Hematopoietic multipotent progenitor cell (in vitro differentiated cells): ENCODE results near the gene PNPLA4. TPM values are rescaled to one million over a fixed set of nuclear protein-coding genes. Genes with fewer than 3 reads are reported as not detected.
A peak's percentile ranks its signal among the peaks of the same experiment; 100 is the strongest.

Experiments used
- DNase-seq, 3 donors: peaks; one replicate each; pipeline ENCODE4 v3.0.0-alpha.2; 2011 to 2015; ENCODE audit warnings: low read depth in 2 of 3, low spot score in 2 of 3
- total RNA-seq: library from RNA; depleted of rRNA; stranded (reverse); fragments of >200 nt; gene quantifications from one replicate; pipeline ENCODE4 v1.2.3, GENCODE V29; 2012

PNPLA4 gene
- 4.3 TPM for total RNA-seq

DNA sequence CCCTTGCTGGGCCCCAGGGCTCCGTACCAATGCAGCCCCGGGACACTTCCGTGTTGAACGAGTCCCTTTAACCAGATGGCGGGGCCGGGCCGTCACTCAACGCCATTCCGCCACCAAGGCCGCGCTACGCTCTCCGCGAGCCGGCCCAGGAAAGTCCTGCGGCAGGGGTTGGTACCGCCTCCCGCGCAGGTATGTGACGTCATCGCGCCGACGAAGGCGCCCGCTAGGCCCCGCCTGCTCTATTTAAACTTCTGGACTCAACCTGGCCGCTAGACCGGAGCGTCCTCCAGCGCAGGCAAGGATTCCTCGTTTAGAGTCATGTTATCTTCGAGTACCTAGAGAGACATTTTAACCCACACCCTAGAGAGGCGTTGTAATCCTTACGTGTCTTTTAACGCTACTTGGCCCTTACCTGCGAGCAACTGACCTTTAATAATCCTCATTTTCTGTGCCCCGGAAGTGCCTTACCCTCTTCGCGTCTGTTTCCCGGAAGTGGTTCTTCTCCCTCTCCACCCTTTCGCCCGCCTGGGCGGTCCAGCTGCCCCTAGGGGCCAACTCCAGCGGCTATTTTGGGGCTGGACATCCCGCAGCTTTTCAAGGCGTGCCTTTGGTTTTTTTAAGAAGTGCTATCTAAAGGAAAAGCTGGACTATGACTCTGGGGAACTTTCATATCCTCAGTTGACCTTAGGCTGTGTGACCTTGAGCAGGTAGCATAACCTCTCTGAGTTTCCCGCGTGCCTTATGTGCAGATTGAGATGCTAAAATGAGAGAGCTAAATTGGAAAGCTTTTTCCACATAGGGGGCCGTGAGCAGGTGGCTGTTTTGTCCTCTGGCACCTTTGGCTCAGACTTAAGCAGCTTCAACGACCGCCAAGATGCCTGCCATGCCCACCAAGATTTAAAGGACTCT is at the start of gene PNPLA4:
PNPLA4 (minus strand) TSS at position 155 of the 909 bp plus-strand sequence. CDS start 1,294 bp downstream, outside the sequence.
- peak; percentile 77 to 89 (median 82) for DNase-seq

DNA sequence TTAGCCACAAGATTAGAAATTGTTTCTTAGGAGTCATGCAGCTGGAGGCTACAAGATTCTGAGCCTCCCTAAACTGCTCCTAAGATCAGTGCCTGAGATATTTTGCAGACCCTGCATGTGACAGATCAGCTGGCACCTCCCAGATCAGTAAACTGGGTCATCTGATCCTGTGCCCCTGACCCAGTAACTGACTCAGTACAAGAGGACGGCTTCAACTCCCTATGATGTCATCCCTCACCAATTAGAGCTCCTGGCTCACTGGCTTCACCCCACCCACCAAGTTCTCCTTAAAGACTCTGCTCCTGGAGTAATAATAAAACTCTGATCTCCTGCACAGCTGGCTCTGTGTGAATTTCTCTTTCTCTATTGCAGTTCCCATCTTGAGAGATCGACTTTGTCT is 45.4 kb upstream of the PNPLA4 start:
- DNase-seq = no peak

- no peak for DNase-seq
Observed at GRCh38 chrX:7970428-7970827, 43.2 kb upstream of the PNPLA4 start.

- DNase-seq = no peak
Observed at GRCh38 chrX:7965436-7965835, 38.2 kb upstream of the PNPLA4 start.

- no peak for DNase-seq
Observed at GRCh38 chrX:7960246-7960645, 33.0 kb upstream of the PNPLA4 start.

- no peak for DNase-seq
Observed at GRCh38 chrX:7953446-7953845, 26.2 kb upstream of the PNPLA4 start.

- peak in 1 of 3 donors; percentile 1 for DNase-seq
Observed at GRCh38 chrX:7950865-7951264, 23.7 kb upstream of the PNPLA4 start.

DNA sequence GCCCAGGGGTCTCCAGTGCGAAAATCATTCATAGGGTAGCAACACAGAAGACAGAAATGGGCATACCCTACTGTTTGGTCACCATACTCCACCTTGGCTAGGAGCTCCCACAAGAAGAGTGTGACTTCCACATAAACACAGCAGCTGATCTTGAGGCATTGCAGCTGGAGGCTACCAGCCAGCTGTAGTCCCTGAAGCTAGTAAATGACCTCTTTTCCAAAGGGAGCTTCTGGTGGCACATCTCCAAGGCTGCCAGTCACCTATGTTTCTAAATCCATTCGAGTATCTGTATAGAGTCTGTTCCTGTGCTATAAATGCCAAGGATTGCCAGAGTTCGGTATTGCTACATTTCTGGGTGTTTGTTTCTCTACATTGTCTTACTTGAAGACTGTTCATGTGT is 21.3 kb upstream of the PNPLA4 start:
- no peak for DNase-seq

DNA sequence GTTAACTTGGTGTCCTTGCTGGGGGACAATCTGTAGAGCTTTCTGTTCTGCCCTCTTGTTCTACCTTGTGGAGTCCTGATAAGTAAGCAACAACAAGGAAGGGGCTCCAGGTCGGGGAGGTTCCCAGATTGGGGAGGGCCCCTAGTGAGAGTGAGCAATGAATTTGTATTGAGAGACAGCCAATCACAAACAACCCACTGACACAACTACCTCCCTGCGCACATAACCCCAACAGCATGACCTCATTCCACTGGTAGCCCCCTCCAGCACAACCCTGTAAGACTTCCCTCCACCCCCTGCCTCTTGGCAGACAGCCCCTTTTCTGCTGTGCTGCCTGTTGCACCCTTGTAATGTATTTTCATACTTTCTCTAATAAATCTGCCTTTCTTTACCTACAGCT is 19.7 kb upstream of the PNPLA4 start:
- no peak for DNase-seq

DNA sequence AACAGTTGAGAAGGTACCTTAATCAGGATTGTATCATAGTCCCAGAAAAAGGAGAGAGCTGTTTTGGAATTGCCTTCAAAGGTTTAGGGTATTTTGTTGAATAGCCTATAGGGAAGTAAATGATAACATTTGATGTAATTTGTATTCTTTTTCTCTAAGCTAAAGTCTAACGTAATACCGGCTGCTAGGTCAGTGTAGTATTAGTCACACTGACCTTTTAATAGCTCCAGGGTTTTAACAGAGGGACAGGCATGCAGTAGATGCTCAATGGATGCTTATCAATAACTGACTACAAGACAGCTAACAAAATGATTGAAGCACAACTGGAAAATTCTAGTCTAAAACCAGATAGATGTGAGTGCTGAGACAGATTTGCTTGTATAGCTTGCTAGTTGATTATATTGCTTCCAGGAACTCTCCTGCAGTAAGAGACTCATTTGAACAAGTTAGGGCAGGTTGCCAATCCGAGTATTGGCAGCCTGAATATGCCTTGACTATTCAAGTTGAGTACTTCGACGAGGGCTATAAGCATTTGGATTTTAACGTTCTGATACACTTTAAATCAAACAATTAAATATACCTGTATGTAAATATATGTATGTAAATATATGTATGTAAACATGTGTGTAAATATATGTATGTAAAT is 16.5 kb upstream of the PNPLA4 start:
- no peak for DNase-seq

GRCh38 chrX:7941390-7942042 is 14.3 kb upstream of the PNPLA4 start:
- DNase-seq = no peak

- no peak for DNase-seq
Observed at GRCh38 chrX:7934026-7934425, 6.8 kb upstream of the PNPLA4 start.

- no peak for DNase-seq
Observed at GRCh38 chrX:7926914-7927258, 327 bp downstream of the PNPLA4 start.

GRCh38 chrX:7926501-7926900 is 712 bp downstream of the PNPLA4 start:
- peak in 2 of 3 donors; percentile 1 for DNase-seq

GRCh38 chrX:7925867-7926472 is 1.2 kb downstream of the PNPLA4 start:
- peak; percentile 25 to 82 (median 50) for DNase-seq

DNA sequence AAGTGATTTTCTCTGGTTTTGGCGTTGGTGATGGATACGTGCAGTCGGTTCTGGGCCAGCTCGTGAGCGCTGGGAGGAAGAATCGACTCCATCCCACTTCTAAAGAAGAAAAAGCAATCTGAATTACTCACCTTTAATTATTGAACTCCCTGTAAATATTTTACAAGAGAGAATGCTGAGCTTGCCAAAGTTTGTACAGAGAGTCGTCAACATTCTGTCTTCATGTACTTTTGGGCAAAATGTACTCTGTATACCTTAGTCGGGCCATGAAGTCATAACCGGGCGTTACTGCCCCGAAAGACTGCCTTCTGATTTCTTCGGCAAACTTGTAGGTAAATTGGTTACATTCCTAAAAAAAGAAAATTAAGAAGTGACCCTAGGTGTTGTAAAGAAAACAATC is 5.5 kb downstream of the PNPLA4 start:
- DNase-seq = no peak

- DNase-seq = no peak
Observed at GRCh38 chrX:7908821-7909220, 18.4 kb downstream of the PNPLA4 start.

DNA sequence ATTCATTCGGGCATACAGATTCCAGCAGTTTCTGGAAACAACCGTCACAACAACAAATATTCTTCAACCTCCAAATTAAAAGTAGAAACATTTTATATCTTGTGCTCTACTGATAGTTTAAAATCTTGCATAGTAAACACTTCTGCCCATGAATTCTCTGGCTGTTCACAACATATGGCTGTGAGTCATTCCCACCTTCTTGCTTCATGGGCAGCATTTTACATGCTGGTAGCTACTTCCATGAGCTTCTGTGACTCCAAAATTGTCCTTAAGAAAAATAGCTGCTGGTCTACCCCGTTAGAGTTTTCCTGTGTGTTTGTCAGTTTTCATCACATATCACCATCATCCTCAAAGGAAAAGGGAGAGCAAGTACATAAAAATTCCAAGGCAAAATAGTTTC is 22.7 kb downstream of the PNPLA4 start:
- DNase-seq = no peak

GRCh38 chrX:7891928-7892327 is 35.3 kb downstream of the PNPLA4 start:
- no peak for DNase-seq

DNA sequence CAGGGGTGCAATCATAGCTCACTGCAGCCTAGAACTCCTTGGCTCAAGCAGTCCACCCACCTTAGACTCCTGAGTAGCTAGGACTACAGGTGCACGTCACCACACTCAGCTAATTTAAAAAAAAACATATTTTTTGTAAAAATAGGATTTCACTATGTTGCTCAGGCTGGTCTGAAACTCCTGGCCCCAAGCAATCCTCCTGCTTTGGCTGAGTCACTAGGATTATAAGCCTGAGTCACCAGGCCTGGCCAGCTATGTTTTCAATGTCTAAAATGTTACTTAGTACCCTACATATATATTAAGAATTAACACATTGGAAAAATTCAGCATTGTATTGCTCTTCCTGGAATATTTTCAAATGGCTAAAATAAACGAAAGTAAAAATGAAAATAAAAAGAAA is 37.5 kb downstream of the PNPLA4 start:
- no peak for DNase-seq

DNA sequence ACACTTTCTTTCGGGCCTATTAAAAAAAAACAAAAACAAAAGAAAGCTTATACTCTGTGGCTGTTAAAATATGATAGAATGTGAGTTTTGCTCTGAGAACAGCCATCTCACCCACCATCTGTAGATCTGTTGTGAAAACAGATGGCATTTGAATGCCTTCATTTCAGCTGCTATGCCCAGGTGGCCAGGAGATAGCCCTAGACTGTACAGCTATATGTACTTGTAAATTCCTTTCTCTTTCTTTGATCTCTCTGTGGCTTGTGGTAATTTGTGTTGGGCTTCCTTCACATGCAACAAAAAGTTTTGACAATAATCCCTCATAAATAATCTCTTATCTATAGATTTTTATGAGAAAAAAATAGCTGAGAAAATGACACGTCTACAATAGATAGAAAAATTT is 38.1 kb downstream of the PNPLA4 start:
- no peak for DNase-seq
